EL (cell line): Measurements from ENCODE around the gene GPSM1.
A peak's percentile ranks its signal among the peaks of the same experiment; 100 is the strongest.
"Not testable (repeated sequence)": the region's sequence is repeated elsewhere in the genome, so short reads cannot be mapped to it uniquely, and the experiment has no call there.

Experiments
- DNase-seq: peaks from one replicate; pipeline ENCODE4 v3.0.0-alpha.2; 2016

Gene GPSM1

GRCh38 chr9:136319955-136320354 lies 7.4 kb upstream of the GPSM1 start:
- not testable (repeated sequence) for DNase-seq

- not testable (repeated sequence) for DNase-seq
Observed at GRCh38 chr9:136320972-136321371, 6.4 kb upstream of the GPSM1 start.

- no peak for DNase-seq
Observed at GRCh38 chr9:136321561-136321960, 5.8 kb upstream of the GPSM1 start.

GRCh38 chr9:136322756-136323330 lies 4.5 kb upstream of the GPSM1 start:
- DNase-seq = no peak

GRCh38 chr9:136323371-136323789 lies 4.0 kb upstream of the GPSM1 start:
- DNase-seq = no peak

- DNase-seq = no peak
Observed at GRCh38 chr9:136324501-136325300, 2.6 kb upstream of the GPSM1 start.

- no peak for DNase-seq
Observed at GRCh38 chr9:136325358-136325757, 2.0 kb upstream of the GPSM1 start.

- DNase-seq = peak; percentile 90
Observed at GRCh38 chr9:136326061-136326760, 1.1 kb upstream of the GPSM1 start.

- peak; percentile 40 for DNase-seq
Observed at GRCh38 chr9:136326761-136327303, 507 bp upstream of the GPSM1 start.

GRCh38 chr9:136328011-136328621 lies 777 bp downstream of the GPSM1 start:
- peak; percentile 25 for DNase-seq

GRCh38 chr9:136328622-136329041 lies 1.3 kb downstream of the GPSM1 start:
- DNase-seq = peak; percentile 40

GRCh38 chr9:136329211-136329627 lies 1.9 kb downstream of the GPSM1 start:
- no peak for DNase-seq

GRCh38 chr9:136329636-136330405 lies 2.5 kb downstream of the GPSM1 start:
- no peak for DNase-seq

- DNase-seq = no peak
Observed at GRCh38 chr9:136330406-136330990, 3.2 kb downstream of the GPSM1 start.

- DNase-seq = no peak
Observed at GRCh38 chr9:136331030-136331429, 3.7 kb downstream of the GPSM1 start.

GRCh38 chr9:136331556-136332481 lies 4.5 kb downstream of the GPSM1 start:
- DNase-seq = no peak

- DNase-seq = no peak
Observed at GRCh38 chr9:136332482-136332983, 5.2 kb downstream of the GPSM1 start.

GRCh38 chr9:136333045-136333444 lies 5.7 kb downstream of the GPSM1 start:
- no peak for DNase-seq

- DNase-seq = no peak
Observed at GRCh38 chr9:136333486-136333885, 6.1 kb downstream of the GPSM1 start.

- no peak for DNase-seq
Observed at GRCh38 chr9:136334541-136334940, 7.2 kb downstream of the GPSM1 start.
